Suprapubic skin (tissue), 4 donors: Measurements from ENCODE around the gene SVEP1.

Experiments used
- CTCF ChIP-seq, 2 donors: fragments of 200-600 bp in 1 of 2; fragments of 450-650 bp in 1 of 2; sonication (generic) in 1 of 2; IDR thresholded peaks; one replicate each; pipeline ENCODE4 v1.5.1; 2016 to 2019; ENCODE audit warnings: antibody characterized with exemption in 2 of 2, mild to moderate bottlenecking in 1 of 2, moderate library complexity in 1 of 2
- EP300 ChIP-seq: sonication (generic); formaldehyde crosslinking; IDR thresholded peaks from one replicate; pipeline ENCODE4 v1.6.1; 2017; ENCODE audit warnings: antibody characterized with exemption
- POLR2AphosphoS5 ChIP-seq, 3 donors: sonication (generic); formaldehyde crosslinking; IDR thresholded peaks; one replicate each; pipeline ENCODE4 v1.6.1; 2017; ENCODE audit warnings: antibody characterized with exemption in 3 of 3

- TF ChIP-seq CTCF (IDR thresholded peaks at IDR 0.05) (no peak), EP300 (no peak), POLR2AphosphoS5 (IDR thresholded peaks at IDR 0.05) (no peak)
These were observed 258.7 kb downstream of the SVEP1 start for GRCh38 chr9:110320651-110321445.
